ENCODE data around the gene ALDH1A1. TPM values are rescaled to one million over a fixed set of nuclear protein-coding genes. Genes with fewer than 3 reads are reported as not detected.

Gene ALDH1A1
- polyA plus RNA-seq, 1 experiment, result 7.0 TPM

DNA sequence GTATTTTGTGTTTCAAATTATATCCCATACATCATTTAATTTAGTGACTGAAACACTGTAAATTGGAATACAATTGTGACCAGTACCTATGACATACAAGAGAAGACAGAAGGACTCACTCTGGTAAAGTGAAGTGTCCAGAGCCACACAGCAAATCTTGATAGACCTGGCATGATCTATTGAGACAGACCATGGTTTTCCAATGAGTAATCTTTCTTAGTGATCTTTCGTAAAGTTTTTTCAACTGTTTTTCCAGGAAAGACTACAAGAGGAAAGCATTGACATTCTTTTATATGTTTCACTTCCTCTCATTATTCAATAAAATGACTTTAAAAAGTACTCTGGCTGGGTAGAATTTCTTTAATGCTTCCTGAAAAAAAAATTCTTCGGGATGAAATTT lies 43.3 kb upstream of the ALDH1A1 start:
- DNase-seq (ENCODE audit: low read depth, low spot score), result no peak
- no peak overlapping the region for H3K4me3 ChIP-seq (ENCODE audit: low read depth, low read length)
- no peaks in the 10 kb centered on the region for H3K9me3 ChIP-seq (ENCODE audit: control insufficient read depth, insufficient read depth, low read length)
- POLR2A ChIA-PET, result no interaction called here
- CTCF ChIA-PET, result no interaction called here
- H3K27me3 ChIP-seq (ENCODE audit: control insufficient read depth, insufficient read depth, low read length), result no peaks in the 10 kb centered on the region
- no peak overlapping the region for H3K27ac ChIP-seq (ENCODE audit: low read depth, low read length)
- TF ChIP-seq, protein P1, sequence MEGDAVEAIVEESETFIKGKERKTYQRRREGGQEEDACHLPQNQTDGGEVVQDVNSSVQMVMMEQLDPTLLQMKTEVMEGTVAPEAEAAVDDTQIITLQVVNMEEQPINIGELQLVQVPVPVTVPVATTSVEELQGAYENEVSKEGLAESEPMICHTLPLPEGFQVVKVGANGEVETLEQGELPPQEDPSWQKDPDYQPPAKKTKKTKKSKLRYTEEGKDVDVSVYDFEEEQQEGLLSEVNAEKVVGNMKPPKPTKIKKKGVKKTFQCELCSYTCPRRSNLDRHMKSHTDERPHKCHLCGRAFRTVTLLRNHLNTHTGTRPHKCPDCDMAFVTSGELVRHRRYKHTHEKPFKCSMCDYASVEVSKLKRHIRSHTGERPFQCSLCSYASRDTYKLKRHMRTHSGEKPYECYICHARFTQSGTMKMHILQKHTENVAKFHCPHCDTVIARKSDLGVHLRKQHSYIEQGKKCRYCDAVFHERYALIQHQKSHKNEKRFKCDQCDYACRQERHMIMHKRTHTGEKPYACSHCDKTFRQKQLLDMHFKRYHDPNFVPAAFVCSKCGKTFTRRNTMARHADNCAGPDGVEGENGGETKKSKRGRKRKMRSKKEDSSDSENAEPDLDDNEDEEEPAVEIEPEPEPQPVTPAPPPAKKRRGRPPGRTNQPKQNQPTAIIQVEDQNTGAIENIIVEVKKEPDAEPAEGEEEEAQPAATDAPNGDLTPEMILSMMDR (IDR thresholded peaks at IDR 0.05; ENCODE audit: low read depth, low read length), result no peak

GRCh38 chr9:72995131-72996024 lies 42.5 kb upstream of the ALDH1A1 start:
- H3K9me3 ChIP-seq (ENCODE audit: control insufficient read depth, insufficient read depth, low read length), result no peaks in the 10 kb centered on the region
- H3K4me3 ChIP-seq (ENCODE audit: low read depth, low read length), result no peak overlapping the region
- H3K27me3 ChIP-seq (ENCODE audit: control insufficient read depth, insufficient read depth, low read length), result no peaks in the 10 kb centered on the region
- ChIA-PET POLR2A (no interaction called here), CTCF (no interaction called here)
- TF ChIP-seq, protein P1 (IDR thresholded peaks at IDR 0.05; ENCODE audit: low read depth, low read length), result no peak
- H3K27ac ChIP-seq (ENCODE audit: low read depth, low read length), result no peak overlapping the region
- DNase-seq (ENCODE audit: low read depth, low spot score), result no peak

DNA sequence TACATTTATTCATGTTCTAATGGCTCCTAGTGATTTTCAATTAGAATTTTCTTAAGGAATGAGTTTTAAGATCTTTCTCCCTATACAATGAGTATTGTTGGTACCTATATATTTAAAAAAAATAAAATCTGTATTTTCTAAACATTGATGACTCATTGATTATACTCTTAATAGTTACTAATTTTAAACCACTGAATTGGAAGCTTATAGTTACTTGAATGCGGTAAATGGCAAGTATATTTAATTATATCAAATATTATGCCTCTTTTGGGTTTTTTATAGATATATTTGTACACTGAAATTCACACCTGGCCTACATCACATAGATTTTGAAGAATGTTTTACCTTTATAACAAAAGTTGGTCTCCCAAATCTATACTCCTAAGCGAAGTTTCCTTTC lies 38.9 kb upstream of the ALDH1A1 start:
- Histone ChIP-seq H3K4me3 (ENCODE audit: low read depth, low read length) (no peak overlapping the region), H3K9me3 (ENCODE audit: control insufficient read depth, insufficient read depth, low read length) (no peaks in the 10 kb centered on the region), H3K27me3 (ENCODE audit: control insufficient read depth, insufficient read depth, low read length) (no peaks in the 10 kb centered on the region), H3K27ac (ENCODE audit: low read depth, low read length) (no peak overlapping the region)
- TF ChIP-seq, protein P1 (IDR thresholded peaks at IDR 0.05; ENCODE audit: low read depth, low read length), result no peak
- POLR2A ChIA-PET, result no interaction called here
- CTCF ChIA-PET, result no interaction called here
- no peak for DNase-seq (ENCODE audit: low read depth, low spot score)

GRCh38 chr9:72990397-72991182 lies 37.7 kb upstream of the ALDH1A1 start:
- ChIA-PET CTCF (no interaction called here), POLR2A (no interaction called here)
- TF ChIP-seq, protein P1 (IDR thresholded peaks at IDR 0.05; ENCODE audit: low read depth, low read length), result no peak
- DNase-seq (ENCODE audit: low read depth, low spot score), result no peak
- Histone ChIP-seq H3K27me3 (ENCODE audit: control insufficient read depth, insufficient read depth, low read length) (no peaks in the 10 kb centered on the region), H3K27ac (ENCODE audit: low read depth, low read length) (no peak overlapping the region), H3K4me3 (ENCODE audit: low read depth, low read length) (no peak overlapping the region), H3K9me3 (ENCODE audit: control insufficient read depth, insufficient read depth, low read length) (no peaks in the 10 kb centered on the region)

Data from AG04450 (cell line).